BE2C (cell line): ENCODE results near the gene GZMM.

Experiments used
- DNase-seq: peaks from one replicate; pipeline ENCODE4 v3.0.0-alpha.2; 2020
- H3K27me3 ChIP-seq: fragments of 250-450 bp; sonication (Bioruptor Pico); 2 replicates; pipeline ENCODE4 v1.5.1; 2020; ENCODE audit warnings: mild to moderate bottlenecking
- H3K36me3 ChIP-seq: fragments of 250-450 bp; sonication (Bioruptor Pico); 2 replicates; pipeline ENCODE4 v1.5.1; 2020; ENCODE audit warnings: mild to moderate bottlenecking
- H3K4me1 ChIP-seq: fragments of 250-450 bp; sonication (Bioruptor Pico); 2 replicates; pipeline ENCODE4 v1.5.1; 2020
- H3K4me3 ChIP-seq: 2 replicates; pipeline ENCODE4 v1.5.1; 2011; ENCODE audit warnings: low read depth, low read length
- H3K9me3 ChIP-seq: fragments of 250-450 bp; sonication (Bioruptor Pico); 2 replicates; pipeline ENCODE4 v1.5.1; 2020
- CTCF ChIP-seq: IDR thresholded peaks from 2 replicates; pipeline ENCODE4 v1.5.1; 2012; ENCODE audit warnings: mild to moderate bottlenecking, low read depth, low read length

The GZMM gene

GRCh38 chr19:525857-526419 lies 17.9 kb upstream of the GZMM start:
- Histone ChIP-seq H3K27me3 (peaks cover 3% of the 10 kb centered on the region; the same call in 1 of the 2 replicates), H3K4me3 (no peak overlapping the region), H3K4me1 (peaks cover 4% of the 10 kb centered on the region), H3K9me3 (peaks cover 5% of the 10 kb centered on the region; the same call in 1 of the 2 replicates), H3K36me3 (no peaks in the 10 kb centered on the region)
- no peak for TF ChIP-seq CTCF
- peak; percentile 9 for DNase-seq

GRCh38 chr19:530134-531008 lies 13.5 kb upstream of the GZMM start:
- H3K9me3 ChIP-seq, result no peaks in the 10 kb centered on the region
- H3K27me3 ChIP-seq, result peaks cover 5% of the 10 kb centered on the region; the same call in 1 of the 2 replicates
- H3K4me1 ChIP-seq, result peaks cover 3% of the 10 kb centered on the region
- peaks cover 7% of the 10 kb centered on the region for H3K36me3 ChIP-seq
- no peak for DNase-seq
- TF ChIP-seq CTCF, result no peak
- peak overlapping the region; percentile 65 for H3K4me3 ChIP-seq

- peak overlapping the region; percentile 65 for H3K4me3 ChIP-seq
- TF ChIP-seq CTCF, result no peak
- H3K36me3 ChIP-seq, result peaks cover 12% of the 10 kb centered on the region
- no peaks in the 10 kb centered on the region for H3K9me3 ChIP-seq
- peaks cover 3% of the 10 kb centered on the region; the same call in 1 of the 2 replicates for H3K27me3 ChIP-seq
- H3K4me1 ChIP-seq, result peaks cover 3% of the 10 kb centered on the region
- DNase-seq, result peak; percentile 93
These were observed 12.7 kb upstream of the GZMM start for GRCh38 chr19:531009-531752.

- Histone ChIP-seq H3K9me3 (no peaks in the 10 kb centered on the region), H3K27me3 (0 out of 2 replicates have a peak, but pooled peaks cover 2% of the 10 kb centered on the region)
- DNase-seq, result no peak
These were observed 11.9 kb upstream of the GZMM start, which contains the start of gene CDC34 for GRCh38 chr19:531753-532560. Gene CDC34, plus strand, starts transcription at chr19:531760. Its CDS starts 172 bp downstream, at chr19:531932.

More at GRCh38 chr19:531753-532560, 11.9 kb upstream of the GZMM start, which contains the start of gene CDC34:
- H3K36me3 ChIP-seq, result peaks cover 20% of the 10 kb centered on the region
- TF ChIP-seq CTCF, result no peak
- H3K4me3 ChIP-seq, result peak within 1 kb of the TSS; percentile 94
- peaks cover 3% of the 10 kb centered on the region for H3K4me1 ChIP-seq
